ENCODE data around the gene NFATC3.

The NFATC3 gene

GRCh38 chr16:68255712-68256111, 170.5 kb downstream of the NFATC3 start:
- no peak for DNase-seq

GRCh38 chr16:68257251-68257905, 172.2 kb downstream of the NFATC3 start:
- peak; percentile 55 for DNase-seq

GRCh38 chr16:68257906-68258800, 173.0 kb downstream of the NFATC3 start:
- DNase-seq: no peak

GRCh38 chr16:68259007-68259825, 174.0 kb downstream of the NFATC3 start:
- no peak for DNase-seq

GRCh38 chr16:68263559-68264127, 178.5 kb downstream of the NFATC3 start:
- DNase-seq: no peak

GRCh38 chr16:68264128-68265077, 179.2 kb downstream of the NFATC3 start, which contains the start of gene SLC7A6:
Gene SLC7A6 (plus strand): TSS chr16:68264526. CDS start chr16:68274727, 10,201 bp downstream.
- peak; percentile 40 for DNase-seq

- DNase-seq: no peak
Measured at GRCh38 chr16:68265078-68265920, 180.1 kb downstream of the NFATC3 start.

- peak; percentile 39 for DNase-seq
Measured at GRCh38 chr16:68267612-68268405, 182.6 kb downstream of the NFATC3 start.

- DNase-seq: no peak
Measured at GRCh38 chr16:68269793-68270192, 184.6 kb downstream of the NFATC3 start.

- DNase-seq: no peak
Measured at GRCh38 chr16:68270353-68270752, 185.2 kb downstream of the NFATC3 start.

- DNase-seq: peak; percentile 76
Measured at GRCh38 chr16:68272507-68273209, 187.5 kb downstream of the NFATC3 start.

GRCh38 chr16:68273459-68273858, 188.3 kb downstream of the NFATC3 start:
- no peak for DNase-seq

- DNase-seq: no peak
Measured at GRCh38 chr16:68273896-68274295, 188.7 kb downstream of the NFATC3 start.

- DNase-seq: no peak
Measured at GRCh38 chr16:68274441-68274840, 189.3 kb downstream of the NFATC3 start.

- peak; percentile 50 for DNase-seq
Measured at GRCh38 chr16:68275611-68276191, 190.5 kb downstream of the NFATC3 start.

GRCh38 chr16:68276223-68276622, 191.1 kb downstream of the NFATC3 start:
- DNase-seq: no peak

Data from NCI-H345 (cell line).